ENCODE data around the gene CHRNB2. TPM values are rescaled to one million over a fixed set of nuclear protein-coding genes. Genes with fewer than 3 reads are reported as not detected.

The CHRNB2 gene
- total RNA-seq, 2 donors from 2014 or later: 0.18 to 0.55 TPM

GRCh38 chr1:154619181-154619948 is 51.8 kb downstream of the CHRNB2 start:
- no peak overlapping the region for H3K9ac ChIP-seq (ENCODE audit: extremely low read depth, low read length, poor library complexity, severe bottlenecking)
- H3K27me3 Mint-ChIP-seq (ENCODE audit: insufficient read depth): no peaks in the 10 kb centered on the region
- peaks cover 10% of the 10 kb centered on the region for H3K4me1 ChIP-seq (ENCODE audit: control insufficient read depth, insufficient read depth, low read length)
- no peak overlapping the region for H3K27ac ChIP-seq (ENCODE audit: low read depth, low read length)
- no peak overlapping the region for H3K4me3 Mint-ChIP-seq
- H3K4me3 ChIP-seq (ENCODE audit: low read length): no peak overlapping the region
- H3K27ac Mint-ChIP-seq: no peak overlapping the region
- no peaks in the 10 kb centered on the region for H3K27me3 ChIP-seq (ENCODE audit: control insufficient read depth, insufficient read depth, low read length, poor library complexity, severe bottlenecking)
- TF ChIP-seq CTCF (conservative IDR thresholded peaks at IDR 0.05): no peak
- H3K36me3 ChIP-seq (ENCODE audit: control insufficient read depth, insufficient read depth, low read length): peaks cover 24% of the 10 kb centered on the region
- peaks cover 32% of the 10 kb centered on the region for H3K4me1 Mint-ChIP-seq
- no peaks in the 10 kb centered on the region for H3K9me3 Mint-ChIP-seq
- 94 to 100% methylated on average over 2 to 5 of the region's 5 CpGs for WGBS, 2 experiments (ENCODE audit: insufficient coverage in 1 of 2, insufficient read length in 1 of 2)
- DNase-seq: no peak
- peaks cover 10% of the 10 kb centered on the region for H3K36me3 Mint-ChIP-seq (ENCODE audit: low read depth)
- H3K9me3 ChIP-seq (ENCODE audit: control insufficient read depth, low read length): no peaks in the 10 kb centered on the region

DNA sequence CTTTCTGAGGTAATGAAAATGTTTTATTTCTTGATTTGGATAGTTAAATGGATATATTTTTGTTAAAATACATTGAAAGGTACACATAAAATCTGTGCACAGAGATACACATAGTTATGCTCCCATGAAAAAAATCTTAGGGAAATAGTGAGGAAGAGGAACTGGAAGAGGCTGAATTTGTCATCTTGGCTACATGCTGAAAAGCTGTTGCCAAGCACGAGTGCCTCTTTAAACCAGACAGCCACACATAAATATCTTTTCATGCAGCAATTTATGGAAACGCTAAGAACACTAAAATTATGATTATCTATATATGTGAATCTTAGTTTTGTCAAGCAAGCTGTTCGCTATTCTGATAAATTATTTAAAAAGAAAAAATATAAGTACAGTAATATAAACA is 53.2 kb downstream of the CHRNB2 start:
- no peak for DNase-seq
- H3K27ac Mint-ChIP-seq: no peak overlapping the region
- no peaks in the 10 kb centered on the region for H3K9me3 Mint-ChIP-seq
- Histone ChIP-seq H3K36me3 (ENCODE audit: control insufficient read depth, insufficient read depth, low read length) (peaks cover 27% of the 10 kb centered on the region), H3K4me3 (ENCODE audit: low read length) (no peak overlapping the region), H3K9me3 (ENCODE audit: control insufficient read depth, low read length) (no peaks in the 10 kb centered on the region), H3K4me1 (ENCODE audit: control insufficient read depth, insufficient read depth, low read length) (peaks cover 3% of the 10 kb centered on the region), H3K9ac (ENCODE audit: extremely low read depth, low read length, poor library complexity, severe bottlenecking) (no peak overlapping the region), H3K27ac (ENCODE audit: low read depth, low read length) (no peak overlapping the region), H3K27me3 (ENCODE audit: control insufficient read depth, insufficient read depth, low read length, poor library complexity, severe bottlenecking) (no peaks in the 10 kb centered on the region)
- peaks cover 21% of the 10 kb centered on the region for H3K4me1 Mint-ChIP-seq
- no peak for TF ChIP-seq CTCF (conservative IDR thresholded peaks at IDR 0.05)
- no peaks in the 10 kb centered on the region for H3K27me3 Mint-ChIP-seq (ENCODE audit: insufficient read depth)
- WGBS, 2 experiments (ENCODE audit: insufficient coverage in 1 of 2, insufficient read length in 1 of 2): 100% methylated on average over 1 of the region's 3 CpGs; no CpG with 5 or more reads in 1 of the 2 experiments
- no peak overlapping the region for H3K4me3 Mint-ChIP-seq
- H3K36me3 Mint-ChIP-seq (ENCODE audit: low read depth): peaks cover 14% of the 10 kb centered on the region

- H3K36me3 Mint-ChIP-seq (ENCODE audit: low read depth): peaks cover 14% of the 10 kb centered on the region
- peaks cover 3% of the 10 kb centered on the region for H3K4me1 ChIP-seq (ENCODE audit: control insufficient read depth, insufficient read depth, low read length)
Observed at GRCh38 chr1:154621875-154622274, 54.3 kb downstream of the CHRNB2 start.

More at GRCh38 chr1:154621875-154622274, 54.3 kb downstream of the CHRNB2 start:
- Histone ChIP-seq H3K9ac (ENCODE audit: extremely low read depth, low read length, poor library complexity, severe bottlenecking) (no peak overlapping the region), H3K36me3 (ENCODE audit: control insufficient read depth, insufficient read depth, low read length) (peaks cover 27% of the 10 kb centered on the region), H3K27me3 (ENCODE audit: control insufficient read depth, insufficient read depth, low read length, poor library complexity, severe bottlenecking) (no peaks in the 10 kb centered on the region), H3K27ac (ENCODE audit: low read depth, low read length) (no peak overlapping the region), H3K4me3 (ENCODE audit: low read length) (no peak overlapping the region), H3K9me3 (ENCODE audit: control insufficient read depth, low read length) (no peaks in the 10 kb centered on the region)
- 90 to 96% methylated on average over 4 to 5 of the region's 5 CpGs for WGBS, 2 experiments (ENCODE audit: insufficient coverage in 1 of 2, insufficient read length in 1 of 2)
- Mint-ChIP-seq H3K4me1 (peaks cover 17% of the 10 kb centered on the region), H3K9me3 (no peaks in the 10 kb centered on the region), H3K27me3 (ENCODE audit: insufficient read depth) (no peaks in the 10 kb centered on the region), H3K4me3 (no peak overlapping the region), H3K27ac (peak overlapping the region; percentile 55)
- no peak for TF ChIP-seq CTCF (conservative IDR thresholded peaks at IDR 0.05)
- DNase-seq: no peak
